Left renal cortex interstitium (tissue), 4 donors: ENCODE results near the gene SMC4. TPM values are rescaled to one million over a fixed set of nuclear protein-coding genes. Genes with fewer than 3 reads are reported as not detected.
"Not testable (repeated sequence)": the region's sequence is repeated elsewhere in the genome, so short reads cannot be mapped to it uniquely, and the experiment has no call there.

Source experiments
- DNase-seq, 4 donors: peaks; one replicate each; pipeline ENCODE4 v3.0.0-alpha.2; 2013; ENCODE audit warnings: low read depth in 4 of 4, low spot score in 2 of 4, missing footprints in 1 of 4
- polyA plus RNA-seq, 4 donors: library from polyadenylated mRNA; unstranded; fragments of 120-200 nt; gene quantifications; one replicate each; pipeline ENCODE4 v1.2.1, GENCODE V29; 2013; ENCODE audit not compliant: insufficient read length in 4 of 4

Gene SMC4
- 100 to 1,000 TPM in 2 of 4 donors, 10 to 100 TPM in 2; 91.4 to 130 (median 98.5) TPM for polyA plus RNA-seq

DNA sequence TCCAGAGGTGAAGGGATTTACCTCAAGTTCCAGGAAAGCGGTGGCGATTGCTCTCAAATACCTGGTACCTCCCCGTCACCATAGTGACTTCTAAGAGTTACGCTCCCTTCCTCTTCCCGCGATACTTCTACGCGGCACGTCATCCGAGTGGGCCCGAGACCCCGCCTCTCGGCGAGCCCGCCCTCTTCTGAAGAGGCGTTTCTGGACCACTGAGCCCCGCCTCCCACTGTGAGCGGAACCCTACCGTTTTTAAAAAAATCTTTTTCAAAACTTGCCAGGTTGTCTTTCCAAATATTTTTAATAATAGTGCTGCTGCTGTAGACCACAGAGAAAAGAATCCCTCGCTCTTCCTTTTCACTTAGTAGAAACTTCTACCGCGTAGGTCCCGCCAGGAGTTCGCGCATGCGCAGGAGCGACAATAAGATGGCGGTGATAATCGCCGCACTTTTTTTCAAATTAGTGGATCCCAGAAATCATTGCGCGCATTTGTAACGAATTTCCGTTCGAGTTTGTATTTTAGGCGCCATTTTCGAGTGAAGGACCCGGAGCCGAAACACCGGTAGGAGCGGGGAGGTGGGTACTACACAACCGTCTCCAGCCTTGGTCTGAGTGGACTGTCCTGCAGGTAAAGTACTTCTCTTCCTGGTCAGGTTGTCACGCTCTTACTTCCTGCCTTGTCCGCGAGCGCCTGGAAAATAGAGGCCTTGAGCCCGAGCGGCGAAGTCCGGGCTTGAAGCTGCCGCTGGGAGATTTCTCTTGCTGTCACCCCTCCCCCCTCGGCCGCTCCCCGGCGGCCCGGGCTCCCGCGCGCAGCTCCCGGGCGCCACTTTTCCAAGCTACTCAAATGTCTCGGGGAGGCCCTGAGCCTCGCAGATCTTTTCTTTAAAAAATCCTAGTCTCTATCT, at the start of gene SMC4, which contains the start of gene IFT80:
Gene SMC4 (plus strand): TSS at position 526 of the 905 bp plus-strand sequence. CDS start 1,177 bp downstream, outside the sequence.
Gene IFT80 (minus strand): TSS at position 101 of the 905 bp plus-strand sequence. CDS start 14,625 bp downstream, outside the sequence.
- peak; percentile 93 to 97 (median 94) for DNase-seq

GRCh38 chr3:160355826-160356225, 43.6 kb upstream of the SMC4 start:
- no peak for DNase-seq

DNA sequence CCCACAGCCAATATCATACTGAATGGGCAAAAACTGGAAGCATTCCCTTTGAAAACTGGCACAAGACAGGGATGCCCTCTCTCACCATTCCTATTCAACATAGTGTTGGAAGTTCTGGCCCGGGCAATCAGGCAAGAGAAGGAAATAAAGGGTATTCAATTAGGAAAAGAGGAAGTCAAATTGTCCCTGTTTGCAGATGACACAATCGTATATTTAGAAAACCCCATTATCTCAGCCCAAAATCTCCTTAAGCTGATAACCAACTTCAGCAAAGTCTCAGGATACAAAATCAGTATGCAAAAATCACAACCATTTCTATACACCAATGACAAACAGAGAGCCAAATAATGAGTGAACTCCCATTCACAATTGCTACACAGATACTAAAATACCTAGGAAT, 36.6 kb upstream of the SMC4 start:
- DNase-seq: not testable (repeated sequence)

DNA sequence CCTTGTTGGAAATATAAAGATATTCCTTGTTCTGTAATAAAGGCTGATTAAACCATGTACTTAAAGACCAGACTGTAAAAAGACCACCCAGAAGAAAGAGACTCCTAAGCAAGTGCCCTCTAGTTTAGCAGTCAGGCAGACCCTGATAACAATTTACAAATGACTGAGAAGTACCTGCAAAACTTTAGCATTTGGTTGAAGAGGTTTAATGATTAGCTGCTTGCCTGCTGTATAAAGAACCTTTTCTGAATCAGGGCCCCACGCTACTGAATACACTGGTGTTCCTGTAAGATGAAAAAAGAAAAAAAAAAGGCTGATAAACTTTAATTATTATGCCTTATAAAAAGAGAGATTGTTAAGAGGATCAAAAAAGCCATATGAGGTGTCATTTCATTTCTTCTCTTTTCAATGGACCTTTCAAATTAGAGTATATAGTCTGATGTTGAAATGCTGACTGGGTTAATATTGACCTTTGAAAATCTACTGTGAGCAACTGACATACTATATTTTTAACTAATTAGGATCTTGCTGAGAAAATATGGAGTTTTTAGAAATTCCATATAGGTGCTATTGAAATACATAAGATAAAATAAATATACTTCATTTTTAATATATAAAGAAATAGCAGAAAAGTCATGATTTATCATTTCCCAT, 33.5 kb upstream of the SMC4 start:
- no peak for DNase-seq

DNA sequence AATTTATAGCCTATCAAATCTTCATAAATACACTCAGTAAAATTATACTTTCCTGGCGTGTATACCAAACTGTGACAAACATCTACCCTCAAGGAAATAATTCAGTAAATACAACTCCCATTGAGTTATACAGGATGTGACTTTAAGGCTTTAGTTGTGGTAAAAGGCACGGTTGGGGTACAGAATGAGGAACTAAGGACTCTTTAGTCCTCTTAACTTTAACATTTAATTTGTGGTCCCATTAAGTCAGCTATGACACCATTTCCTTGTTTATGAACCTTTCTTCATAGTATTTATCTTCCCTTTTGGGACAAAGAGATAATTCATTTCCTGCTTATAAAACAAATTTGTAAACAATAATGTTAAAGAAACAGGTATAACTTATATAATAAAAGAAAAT, 30.6 kb upstream of the SMC4 start:
- no peak for DNase-seq

- no peak for DNase-seq
Observed at GRCh38 chr3:160369784-160370183, 29.7 kb upstream of the SMC4 start.

DNA sequence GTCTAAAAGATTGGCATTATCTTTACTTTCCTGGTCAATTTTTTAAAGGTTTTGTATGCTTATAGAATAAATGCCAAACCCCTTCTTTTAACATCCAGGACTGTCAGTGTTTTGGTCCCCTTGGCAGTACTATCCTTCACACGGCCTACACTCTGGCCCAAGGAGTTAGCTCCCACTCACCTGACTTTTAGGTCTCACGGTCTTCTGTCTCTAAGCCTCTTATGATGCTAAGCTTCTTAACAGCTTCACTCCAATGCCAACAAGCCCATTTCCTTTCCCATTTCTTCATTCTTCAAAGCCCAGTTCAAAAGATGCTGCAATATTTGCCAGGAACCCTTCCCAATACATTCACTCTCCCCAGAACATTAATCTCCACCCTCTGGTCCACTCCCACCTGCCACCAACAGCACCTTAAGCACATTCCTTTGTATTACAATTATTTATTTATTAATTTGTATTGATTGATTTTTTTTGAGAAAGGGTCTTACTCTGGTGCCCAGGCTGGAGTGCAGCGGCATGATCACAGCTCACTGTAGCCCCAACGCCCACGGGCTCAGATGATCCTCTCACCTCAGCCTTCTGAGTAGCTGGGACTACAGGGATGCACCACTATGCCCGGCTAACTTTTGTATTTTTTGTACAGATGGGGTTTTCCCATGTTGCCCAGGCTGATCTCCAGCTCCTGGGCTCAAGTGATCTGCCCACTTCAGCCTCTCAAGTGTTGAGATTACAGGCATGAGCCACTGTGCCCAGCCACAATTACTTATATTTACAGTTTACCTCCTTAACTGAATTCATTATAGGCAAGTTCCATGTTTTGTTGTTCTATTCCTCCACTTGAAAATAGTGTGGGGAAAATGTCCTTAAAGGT, 28.2 kb upstream of the SMC4 start:
- no peak for DNase-seq

DNA sequence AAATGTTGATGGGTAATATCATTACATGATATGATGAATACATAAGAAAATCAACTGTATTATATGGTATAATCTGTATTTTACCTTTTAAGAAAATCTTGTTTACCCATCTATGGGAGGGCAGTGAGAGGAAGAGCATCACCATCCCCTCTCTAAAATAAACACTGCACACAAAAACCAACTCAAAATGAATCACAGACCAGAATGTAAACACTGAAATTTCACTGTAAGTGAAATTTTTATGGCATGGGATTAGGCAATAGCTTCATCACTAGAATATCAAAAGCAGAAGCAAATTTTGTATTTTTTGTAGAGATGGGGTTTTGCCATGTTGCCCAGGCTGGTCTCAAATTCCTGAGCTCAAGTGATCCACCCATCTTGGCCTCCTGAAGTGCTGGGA, 26.7 kb upstream of the SMC4 start:
- DNase-seq: no peak

GRCh38 chr3:160373655-160374054, 25.8 kb upstream of the SMC4 start:
- DNase-seq: no peak

GRCh38 chr3:160374472-160374871, 25.0 kb upstream of the SMC4 start:
- DNase-seq: no peak

- no peak for DNase-seq
Observed at GRCh38 chr3:160374925-160375324, 24.5 kb upstream of the SMC4 start.

DNA sequence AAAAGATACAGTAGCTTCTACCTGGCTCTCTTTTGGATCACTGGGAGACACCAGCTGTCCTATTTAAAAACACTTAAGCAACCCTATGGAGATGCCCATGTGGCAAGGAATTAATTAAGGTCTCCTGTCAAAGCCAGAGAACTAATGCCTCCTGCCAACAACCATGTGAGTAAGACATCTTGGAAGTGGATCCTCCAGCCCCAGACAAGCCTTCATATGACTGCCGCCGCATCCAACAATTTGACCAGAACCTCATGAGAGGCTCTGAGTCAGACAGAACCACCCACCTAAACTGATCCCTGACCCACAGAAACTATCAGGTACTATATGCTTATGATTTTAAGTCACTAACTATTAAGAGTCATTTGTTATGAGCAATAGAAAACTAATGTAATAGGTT, 22.8 kb upstream of the SMC4 start:
- DNase-seq: no peak

DNA sequence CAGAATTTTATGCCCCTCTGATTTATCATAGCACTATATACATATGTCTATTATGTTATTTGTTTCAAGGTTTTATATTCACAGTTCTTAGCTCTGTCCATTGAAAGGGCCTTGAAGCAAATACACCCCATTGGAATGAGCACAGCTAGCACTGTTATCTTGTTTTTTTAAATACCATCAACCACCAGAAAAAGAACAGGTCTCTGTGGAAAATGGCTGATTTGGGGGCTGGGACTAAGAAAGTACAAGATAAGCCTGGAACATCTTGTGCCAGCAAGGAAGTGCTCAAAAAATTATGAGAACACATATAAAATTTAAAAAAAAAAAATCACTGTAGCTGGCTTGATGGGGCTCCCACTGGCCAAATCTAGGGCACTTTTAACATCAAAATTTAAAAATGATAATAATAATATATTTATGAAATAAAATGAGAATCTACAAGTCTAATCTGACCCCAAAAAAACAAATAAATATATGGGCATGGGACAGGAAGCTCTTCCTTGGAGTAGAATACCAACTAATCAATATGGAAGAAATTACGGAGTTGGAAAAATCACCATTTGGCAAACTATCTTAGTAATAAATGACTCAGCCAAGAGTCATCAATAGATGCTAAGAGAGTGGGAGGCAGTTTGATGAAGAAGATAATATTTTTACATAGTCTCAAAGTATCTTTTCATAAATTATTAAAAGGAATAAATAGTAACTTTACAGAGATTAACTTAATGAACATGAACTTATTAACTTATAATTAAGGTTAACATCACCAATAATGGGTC, 20.9 kb upstream of the SMC4 start:
- DNase-seq: no peak

- DNase-seq: no peak
Observed at GRCh38 chr3:160379628-160380214, 19.7 kb upstream of the SMC4 start.

DNA sequence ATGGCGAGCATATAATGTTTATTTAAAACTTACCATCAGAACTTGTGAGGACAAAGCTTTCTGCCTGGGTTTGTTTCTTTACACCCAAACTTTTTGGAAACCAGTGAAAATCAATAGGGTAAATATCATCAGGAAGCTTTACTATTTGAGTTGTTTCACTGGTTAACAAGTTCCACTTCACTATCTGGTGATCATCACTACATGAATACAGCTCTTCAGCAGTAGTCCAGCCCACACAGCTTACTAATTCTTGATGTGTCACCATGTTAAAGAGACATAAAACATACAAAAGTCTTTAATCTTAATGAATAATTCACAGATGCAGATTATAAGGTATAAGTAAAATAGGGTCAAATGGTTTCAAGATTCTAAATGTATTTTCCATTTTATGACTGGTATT, 18.0 kb upstream of the SMC4 start:
- DNase-seq: no peak

- DNase-seq: no peak
Observed at GRCh38 chr3:160384639-160385318, 14.7 kb upstream of the SMC4 start.

- no peak for DNase-seq
Observed at GRCh38 chr3:160390565-160391138, 8.8 kb upstream of the SMC4 start.

DNA sequence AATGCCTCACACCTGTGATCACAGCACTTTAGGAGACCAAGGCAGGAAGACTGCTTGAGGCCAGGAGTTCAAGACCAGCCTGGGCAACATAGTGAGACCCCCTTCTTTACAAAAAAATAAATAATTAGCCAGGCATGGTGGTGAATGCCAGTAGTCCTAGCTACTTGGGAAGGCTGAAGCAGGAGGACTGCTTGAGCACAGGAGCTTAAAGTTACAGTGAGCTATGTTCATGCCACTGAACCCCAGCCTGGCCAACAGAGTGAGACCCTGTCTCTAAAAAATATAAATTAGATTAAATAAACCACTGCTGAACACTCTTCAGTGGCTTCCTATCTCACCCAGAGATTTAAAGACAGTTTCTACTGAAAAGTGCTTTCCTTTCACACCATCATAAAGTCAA, 6.7 kb upstream of the SMC4 start:
- DNase-seq: no peak
